ENCODE results near the gene TGFBR3.

The TGFBR3 gene

DNA sequence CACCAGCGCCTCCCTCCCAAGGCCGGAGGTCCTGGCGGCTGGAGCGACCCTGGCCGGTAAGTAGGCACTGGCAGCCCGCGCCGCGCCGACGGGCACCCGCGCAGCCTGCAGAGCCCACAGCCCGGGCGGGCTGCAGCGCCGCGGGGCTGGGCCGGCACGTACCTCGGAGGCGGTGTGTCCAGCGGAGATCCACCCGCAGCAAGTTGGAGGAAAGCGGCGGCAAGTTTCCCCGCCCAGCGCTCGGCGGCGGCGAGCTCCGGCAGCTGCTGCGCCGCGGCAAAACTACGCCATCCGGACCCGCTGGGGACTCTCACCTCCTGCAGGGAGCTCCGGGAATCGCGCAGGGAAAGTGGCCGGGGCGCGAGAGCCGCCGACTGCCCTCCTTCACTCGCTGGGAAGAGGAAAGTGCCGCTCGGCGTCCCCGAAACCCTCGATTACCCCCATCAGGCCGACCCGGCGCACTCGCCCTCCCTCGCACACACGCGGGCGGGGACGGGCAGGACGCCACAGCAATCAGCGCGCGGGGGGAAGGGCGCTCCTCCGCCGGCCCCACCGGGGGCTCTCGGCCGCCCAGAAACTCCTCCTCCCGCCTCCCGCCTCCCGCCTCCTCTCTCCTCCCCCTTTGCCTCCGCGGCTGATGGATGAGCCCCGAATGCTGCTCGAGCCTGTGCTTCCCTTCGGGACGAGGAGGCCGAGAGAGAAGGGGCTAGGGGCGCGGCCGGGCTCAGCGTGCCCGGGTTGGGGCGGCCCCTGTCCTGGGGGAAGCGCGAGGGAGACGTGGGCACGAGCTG lies at the start of gene TGFBR3:
TGFBR3 (minus strand) TSS at position 436 of the 791 bp plus-strand sequence. CDS start 24,620 bp downstream, outside the sequence.
- peak; percentile 89 for DNase-seq

DNA sequence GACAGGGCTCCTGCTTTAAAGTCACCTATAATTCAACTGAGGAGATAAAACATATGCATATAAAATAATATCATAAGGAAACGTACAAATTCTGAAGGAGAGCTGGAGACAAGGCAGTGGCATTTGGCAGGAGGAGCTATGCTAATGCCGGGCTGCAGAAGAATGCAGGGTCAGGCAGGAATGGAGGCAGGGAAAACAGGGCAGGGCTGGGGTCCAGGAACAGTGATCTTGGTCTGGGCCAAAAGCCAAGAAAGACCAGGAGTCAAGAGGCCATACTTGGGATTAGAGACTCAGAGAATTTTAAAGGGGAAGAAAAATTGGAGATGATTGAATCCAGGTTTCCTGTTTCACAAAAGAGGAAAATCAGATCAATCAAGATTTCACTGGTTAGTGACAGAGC lies 43.3 kb upstream of the TGFBR3 start:
- DNase-seq, result no peak

GRCh38 chr1:91928026-91928425 lies 42.1 kb upstream of the TGFBR3 start:
- no peak for DNase-seq

- DNase-seq, result no peak
Observed at GRCh38 chr1:91925644-91926435, 39.9 kb upstream of the TGFBR3 start.

DNA sequence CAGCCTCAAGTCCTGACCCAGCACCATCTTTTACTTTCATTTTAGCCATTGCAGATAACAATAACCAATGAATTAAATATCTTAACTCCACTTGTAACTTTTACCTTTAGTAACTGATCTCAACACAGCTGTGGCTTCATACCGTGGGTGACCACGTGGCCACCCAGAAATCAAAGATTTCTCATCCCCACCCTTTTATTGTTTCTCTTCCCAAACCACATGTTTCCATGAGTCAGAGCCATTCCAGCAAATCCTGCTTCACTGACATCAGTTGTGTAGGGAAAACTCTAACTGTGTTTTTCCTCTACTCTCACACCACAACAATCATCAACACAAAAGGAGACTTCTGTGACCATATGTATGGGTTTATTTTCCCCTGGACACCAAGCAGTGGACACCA lies 38.2 kb upstream of the TGFBR3 start:
- DNase-seq, result no peak

DNA sequence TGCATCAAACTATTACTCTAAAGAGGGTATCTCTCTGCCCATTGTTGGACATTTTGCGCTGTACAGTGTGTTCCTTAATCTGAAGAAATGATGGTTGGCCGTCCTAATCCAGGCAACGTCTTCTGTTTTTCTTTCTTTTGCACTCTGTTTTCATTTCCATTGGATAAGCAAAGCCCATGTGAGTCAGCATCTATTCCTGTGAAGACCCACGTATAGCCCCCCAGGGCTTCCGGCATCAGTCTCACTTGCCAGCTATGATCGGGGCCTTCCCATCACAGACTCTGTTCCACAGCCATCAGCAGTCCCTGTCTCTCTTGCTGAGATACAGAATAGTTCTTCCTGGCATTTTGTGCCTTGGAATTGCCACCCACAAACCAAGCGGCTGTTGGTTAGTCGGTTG lies 34.0 kb upstream of the TGFBR3 start:
- no peak for DNase-seq

- no peak for DNase-seq
Observed at GRCh38 chr1:91916811-91917460, 31.0 kb upstream of the TGFBR3 start.

DNA sequence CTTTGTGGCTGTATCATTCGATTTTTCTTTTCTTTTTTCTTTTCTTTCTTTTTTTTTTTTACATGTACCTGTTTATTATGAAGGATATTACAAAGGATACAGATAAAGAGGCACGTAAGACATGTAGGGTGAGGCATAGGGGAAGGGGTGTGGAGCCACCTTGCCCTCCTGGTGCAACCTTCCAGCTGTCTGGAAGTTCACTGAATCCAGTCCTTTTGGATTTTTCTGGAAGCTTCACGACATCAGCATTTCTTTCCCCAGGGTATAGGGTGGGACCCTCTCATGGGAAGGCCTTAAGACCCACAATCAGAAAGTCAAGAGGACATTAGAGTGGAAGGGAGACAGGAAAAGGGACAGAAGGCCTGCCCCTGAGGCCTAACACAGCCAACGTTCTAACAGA lies 30.1 kb upstream of the TGFBR3 start:
- no peak for DNase-seq

GRCh38 chr1:91913018-91913417 lies 27.1 kb upstream of the TGFBR3 start:
- no peak for DNase-seq

- no peak for DNase-seq
Observed at GRCh38 chr1:91912266-91912665, 26.3 kb upstream of the TGFBR3 start.

DNA sequence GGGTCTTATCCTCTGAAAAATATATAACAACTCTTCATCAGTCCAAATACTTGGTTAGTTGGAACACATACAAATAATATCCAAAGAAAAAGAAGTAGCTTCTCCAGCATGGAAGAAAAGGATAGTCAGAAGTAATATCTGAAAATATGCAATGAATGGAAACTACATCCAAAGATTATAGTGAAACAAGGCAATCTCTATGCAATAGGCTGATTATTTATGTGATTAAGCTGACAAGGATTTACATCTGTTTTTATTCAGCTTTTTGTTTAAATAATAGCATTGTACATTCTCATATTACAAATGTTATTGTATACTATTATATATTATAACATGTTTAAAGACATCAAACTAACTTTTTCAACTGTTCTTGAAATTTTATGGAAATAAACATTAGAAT lies 15.3 kb upstream of the TGFBR3 start:
- DNase-seq, result no peak

DNA sequence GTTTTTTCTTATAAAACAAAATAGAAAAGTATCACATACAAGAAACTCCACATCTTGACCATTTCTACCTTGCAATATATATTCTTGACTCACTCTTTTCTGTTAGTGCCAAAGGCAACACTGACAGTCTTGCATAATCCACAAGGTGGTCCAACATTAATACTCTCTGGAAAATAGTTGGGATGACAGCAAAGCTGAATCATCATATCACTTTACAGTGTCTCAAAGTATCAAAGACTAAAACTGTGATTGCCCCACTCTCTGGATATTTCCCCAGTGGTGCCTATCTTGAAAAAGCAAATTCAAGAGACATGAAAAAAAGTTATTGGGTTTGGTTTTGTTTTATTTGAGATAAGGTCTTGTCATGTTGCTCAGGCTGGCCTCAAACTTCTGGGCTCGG lies 14.6 kb upstream of the TGFBR3 start:
- DNase-seq, result no peak

GRCh38 chr1:91897016-91897415 lies 11.1 kb upstream of the TGFBR3 start:
- no peak for DNase-seq

GRCh38 chr1:91895832-91896556 lies 10.0 kb upstream of the TGFBR3 start:
- no peak for DNase-seq

GRCh38 chr1:91894036-91894761 lies 8.2 kb upstream of the TGFBR3 start:
- DNase-seq, result no peak

DNA sequence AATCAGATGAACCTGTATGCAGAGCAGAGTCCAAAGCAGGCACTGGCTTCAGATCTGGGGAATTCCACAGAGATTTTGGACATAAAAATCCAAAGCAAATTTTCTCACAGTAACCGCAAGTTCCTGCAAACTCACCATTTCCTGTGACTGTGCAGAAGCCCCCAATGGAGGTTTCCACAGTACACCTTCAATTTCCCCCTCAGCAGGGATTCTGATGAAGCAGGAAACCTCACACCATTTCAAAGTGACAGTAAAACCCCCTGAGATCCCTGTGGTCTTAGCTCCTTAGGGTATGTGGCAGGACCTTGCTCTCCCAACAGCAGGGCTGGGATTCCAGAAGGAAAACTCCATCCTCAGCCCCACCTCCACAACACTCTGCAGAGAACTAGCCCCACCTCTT lies 6.0 kb upstream of the TGFBR3 start:
- DNase-seq, result no peak

GRCh38 chr1:91891454-91891853 lies 5.5 kb upstream of the TGFBR3 start:
- no peak for DNase-seq

GRCh38 chr1:91889717-91890459 lies 3.9 kb upstream of the TGFBR3 start:
- DNase-seq, result peak; percentile 30

DNA sequence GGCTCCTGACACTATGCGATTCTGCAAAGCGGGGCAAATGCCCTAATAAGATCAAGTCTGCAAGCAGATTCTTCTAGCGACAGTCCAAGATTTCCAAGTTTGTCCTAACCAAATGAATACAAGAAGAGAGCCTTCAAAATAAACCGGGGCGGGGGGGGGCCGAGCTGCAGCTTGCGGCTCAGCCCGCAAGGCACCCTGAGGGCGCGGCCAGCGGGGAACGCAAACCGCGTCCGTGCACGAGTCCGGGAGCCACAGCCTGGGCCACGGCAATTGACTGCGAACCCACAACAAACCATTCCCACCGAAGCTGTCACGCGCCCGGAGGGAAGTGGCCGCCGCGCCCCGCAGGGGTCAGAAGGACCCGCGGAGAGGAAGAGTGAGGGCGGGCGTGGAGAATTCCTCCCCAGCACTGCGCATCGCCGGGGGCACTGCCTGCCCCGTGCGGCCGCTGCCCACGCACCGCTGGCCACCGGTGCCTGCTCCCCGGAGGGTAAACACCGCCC lies 687 bp downstream of the TGFBR3 start:
- DNase-seq, result peak; percentile 39

DNA sequence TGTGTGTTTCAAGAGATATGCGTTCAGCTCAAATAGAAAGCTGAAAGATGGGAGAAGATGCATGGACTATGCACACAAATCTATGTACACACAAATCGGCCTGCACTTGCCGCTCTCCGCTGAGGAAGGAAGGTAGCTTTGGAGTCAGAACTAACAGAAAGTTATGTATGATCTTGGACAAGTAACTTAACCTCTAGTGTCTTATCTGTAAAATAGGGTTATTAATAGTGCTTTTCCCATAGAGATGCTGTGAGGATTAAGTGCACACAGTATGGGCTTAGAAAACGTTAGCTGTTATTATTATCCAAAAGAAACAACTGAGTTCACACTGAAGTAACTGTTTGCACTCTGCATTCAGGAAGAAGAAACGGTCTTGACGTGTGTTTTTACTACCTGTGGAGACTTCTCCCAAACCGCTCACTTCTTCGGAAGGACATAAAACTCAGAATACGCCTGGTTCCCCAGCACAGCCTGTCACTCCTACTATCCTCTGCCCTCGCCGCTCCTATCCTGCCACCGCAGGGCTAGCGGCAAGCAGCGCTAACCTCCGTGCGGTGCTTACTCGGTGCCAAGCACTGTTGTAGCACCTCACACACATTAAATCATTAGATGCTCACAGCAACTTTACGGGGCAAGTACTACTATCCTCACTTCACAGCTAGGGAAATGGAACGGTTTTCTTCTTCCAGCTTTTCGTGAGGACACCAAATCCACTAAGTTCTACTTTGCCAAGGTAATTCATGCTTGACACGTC lies 1.3 kb downstream of the TGFBR3 start:
- DNase-seq, result peak; percentile 60

DNA sequence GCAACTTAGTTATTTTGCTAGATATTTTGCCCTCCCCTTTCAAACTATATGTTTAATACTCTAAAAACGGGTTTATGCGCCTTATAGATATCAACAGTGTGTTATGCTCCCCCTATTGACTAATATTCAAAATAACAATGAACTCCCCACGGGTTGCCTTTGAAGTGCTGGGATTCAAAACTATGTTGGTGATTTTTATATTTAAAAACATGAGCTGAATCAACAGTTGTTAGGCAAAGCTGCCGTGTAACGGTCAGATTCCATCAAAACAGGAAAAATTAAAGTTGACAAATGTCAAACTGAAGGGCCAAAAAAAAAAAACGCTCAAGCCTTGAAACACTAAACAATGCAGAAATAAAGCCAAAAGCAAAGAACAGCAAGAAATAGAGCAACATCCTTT lies 2.5 kb downstream of the TGFBR3 start:
- peak; percentile 44 for DNase-seq
